HG02938 (cell line): ENCODE measurements around the gene STARD13.

Experiments used
- ATAC-seq: cut with Tn5 transposase; IDR thresholded peaks from one replicate; pipeline ENCODE4 v1.9.1; 2021; ENCODE audit warnings: mild to moderate bottlenecking, moderate library complexity; ENCODE audit not compliant: unreplicated experiment

The STARD13 gene

GRCh38 chr13:33278913-33279312, 6.6 kb downstream of the STARD13 start:
- no peak for ATAC-seq

DNA sequence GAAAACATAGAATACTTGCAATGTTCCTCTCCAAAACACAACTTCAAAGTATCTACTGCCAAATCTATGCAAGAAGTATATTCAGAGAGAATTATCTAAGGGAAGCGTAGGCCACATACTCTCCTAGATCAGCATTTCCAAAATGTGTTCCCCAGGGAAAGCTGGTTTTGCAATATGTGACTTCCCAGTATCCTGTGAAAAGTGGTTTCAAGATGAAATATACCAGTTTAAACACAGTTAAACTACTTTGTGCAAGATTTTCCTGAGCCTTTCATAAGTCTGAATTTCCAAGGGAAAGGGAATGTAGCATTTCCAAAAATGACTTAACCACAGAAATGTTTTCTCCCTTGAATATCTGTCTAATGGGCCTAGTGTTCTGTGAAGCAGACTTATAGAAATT, 7.6 kb downstream of the STARD13 start:
- ATAC-seq, result no peak

DNA sequence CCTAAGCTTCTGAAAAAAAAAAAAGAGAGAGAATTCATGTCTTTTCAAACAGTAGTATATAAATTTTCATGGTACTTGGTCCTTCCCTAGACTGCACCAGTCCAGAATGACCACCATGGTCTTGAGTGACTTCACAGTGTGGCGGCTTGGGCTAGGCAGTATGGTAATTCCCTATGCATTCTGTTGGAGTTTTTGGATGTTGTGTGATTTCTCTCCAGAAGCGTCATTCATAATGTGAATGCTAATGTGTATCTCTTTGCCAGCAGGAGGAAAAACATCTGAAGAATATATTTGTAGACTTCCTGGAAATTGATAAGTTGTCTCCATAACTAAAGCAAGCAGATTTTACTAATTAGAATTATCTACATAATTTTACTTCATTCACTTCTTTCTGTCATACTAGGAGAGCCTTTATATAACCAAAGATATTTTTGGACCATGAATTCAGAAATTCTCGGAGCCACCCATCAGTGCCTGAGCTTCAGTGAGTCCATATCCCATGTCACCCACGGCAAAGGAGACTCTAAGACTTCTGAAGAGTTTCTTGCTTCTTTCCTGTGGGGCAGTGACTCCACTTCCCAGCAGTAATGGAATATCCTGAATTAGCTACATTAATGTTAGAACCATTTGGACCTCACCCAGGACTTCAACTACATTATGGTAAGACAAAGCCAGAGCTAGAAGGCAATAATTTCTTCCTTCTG, 8.4 kb downstream of the STARD13 start:
- no peak for ATAC-seq

- no peak for ATAC-seq
Measured at GRCh38 chr13:33276570-33276969, 9.0 kb downstream of the STARD13 start.

GRCh38 chr13:33275916-33276315, 9.6 kb downstream of the STARD13 start:
- no peak for ATAC-seq

GRCh38 chr13:33274264-33274663, 11.3 kb downstream of the STARD13 start:
- no peak for ATAC-seq

DNA sequence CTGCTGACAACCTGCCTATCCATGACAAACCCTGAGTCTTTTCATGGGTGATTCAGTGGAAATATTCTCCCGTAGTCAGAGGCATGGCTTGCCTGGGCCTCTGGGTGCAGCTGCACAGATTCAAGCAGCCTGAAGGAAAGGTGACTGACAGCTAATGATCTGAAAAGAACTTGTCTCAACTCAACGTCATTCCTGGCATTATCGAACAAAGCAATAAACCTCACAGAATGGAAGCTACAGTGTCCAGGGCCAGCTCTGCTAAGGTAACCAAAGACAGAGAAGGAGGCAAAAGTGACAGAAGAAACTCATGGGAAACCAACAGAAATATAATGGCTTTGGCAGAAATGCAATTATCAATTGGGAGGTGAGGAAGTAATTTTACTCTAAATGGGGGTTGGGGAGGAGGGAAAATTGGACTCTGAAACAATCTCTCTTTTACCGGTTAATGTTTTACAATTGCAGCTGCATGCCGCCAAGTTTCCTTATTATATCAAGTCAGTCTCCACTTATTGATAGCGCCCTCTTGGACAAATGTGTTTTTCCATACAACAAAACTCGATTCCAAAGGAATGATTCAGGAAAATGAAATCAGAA, 12.9 kb downstream of the STARD13 start:
- ATAC-seq, result no peak

- ATAC-seq, result no peak
Measured at GRCh38 chr13:33271759-33272158, 13.8 kb downstream of the STARD13 start.

DNA sequence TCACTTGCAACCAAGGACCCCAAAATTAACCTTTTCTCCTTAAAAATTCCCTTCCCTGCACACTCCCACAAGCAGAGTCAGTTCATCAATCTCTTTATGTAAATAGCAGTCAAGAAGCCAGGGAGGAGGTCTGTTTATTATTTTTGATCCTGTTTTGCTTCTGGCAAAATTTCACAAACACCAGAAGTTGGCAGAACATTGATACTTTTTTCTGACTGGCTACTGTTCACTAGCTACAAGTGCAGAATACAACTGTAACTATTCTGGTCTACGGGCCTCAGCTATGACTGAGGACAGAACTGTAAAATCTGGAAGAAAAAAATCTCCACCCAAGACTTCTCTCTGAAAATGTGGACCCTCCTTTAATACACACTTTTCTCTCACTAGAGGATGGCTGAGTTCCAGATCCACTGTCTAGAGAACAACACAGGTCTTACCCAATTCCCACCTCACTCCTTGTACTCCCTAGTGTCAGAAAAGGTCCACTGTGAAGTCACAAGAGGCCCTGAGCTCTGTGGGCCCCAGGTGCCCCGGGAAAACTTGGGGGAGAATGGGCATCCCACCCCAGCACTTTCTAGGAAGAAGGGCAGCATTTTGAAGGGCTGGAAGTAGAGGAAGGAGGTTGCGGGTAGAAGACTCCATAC, 14.5 kb downstream of the STARD13 start:
- ATAC-seq, result no peak

DNA sequence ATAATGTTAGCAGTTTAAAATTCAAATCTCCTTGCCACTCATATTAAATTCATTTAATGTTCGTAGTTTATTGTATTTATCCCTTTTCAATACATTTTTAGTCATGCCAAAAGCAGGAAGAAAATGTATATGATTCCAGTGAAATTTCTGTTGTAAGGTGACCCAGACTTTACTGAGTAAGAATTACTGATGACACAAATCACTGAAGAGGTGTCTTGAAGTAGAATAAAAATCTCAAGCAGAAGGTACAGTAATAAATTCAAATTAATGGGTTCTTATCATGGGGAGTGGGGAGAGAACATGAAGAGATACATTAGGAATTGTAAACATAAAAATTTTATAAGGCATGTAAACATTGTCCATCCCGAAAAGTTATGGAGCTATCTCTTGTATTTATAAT, 19.9 kb downstream of the STARD13 start:
- ATAC-seq, result no peak

GRCh38 chr13:33265133-33265532, 20.4 kb downstream of the STARD13 start:
- ATAC-seq, result no peak

DNA sequence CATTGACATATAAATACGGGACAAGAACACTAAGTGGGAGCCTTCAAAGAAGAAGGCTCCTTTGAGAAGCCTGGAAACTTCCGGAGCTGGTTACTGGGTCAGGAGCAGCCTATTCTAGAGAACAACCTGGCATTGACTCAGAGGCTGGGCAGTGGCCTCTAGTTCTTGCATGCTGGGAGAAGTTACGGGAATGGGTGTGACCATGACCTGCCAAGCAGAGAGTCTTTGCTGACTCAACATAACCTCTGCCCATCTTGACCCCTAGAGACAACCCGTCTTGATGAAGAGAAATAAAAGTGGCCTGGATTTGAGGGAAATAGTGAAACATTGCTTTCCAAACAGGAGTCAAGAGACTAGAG, 21.0 kb downstream of the STARD13 start:
- ATAC-seq, result no peak

GRCh38 chr13:33263976-33264619, 21.5 kb downstream of the STARD13 start:
- no peak for ATAC-seq

- no peak for ATAC-seq
Measured at GRCh38 chr13:33263484-33263883, 22.1 kb downstream of the STARD13 start.

DNA sequence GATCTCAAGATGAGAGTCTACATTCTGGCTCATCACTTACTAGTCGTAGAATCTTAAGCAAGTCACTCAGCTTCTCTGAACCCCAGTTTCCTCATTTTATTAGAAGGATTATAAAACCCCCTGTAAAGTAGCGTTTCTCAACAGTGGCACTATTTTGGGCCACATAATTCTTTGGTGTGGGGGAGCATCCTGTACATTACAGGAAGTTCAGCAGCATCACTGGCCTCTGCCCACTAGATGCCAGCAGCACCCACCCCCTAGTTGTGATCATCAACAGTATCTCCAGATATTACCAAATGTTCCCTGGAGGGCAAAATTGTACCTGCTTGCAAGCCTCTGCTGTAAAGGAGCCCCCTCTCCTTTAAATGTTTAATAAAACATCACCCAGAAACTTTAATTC, 22.6 kb downstream of the STARD13 start:
- ATAC-seq, result no peak

- ATAC-seq, result no peak
Measured at GRCh38 chr13:33262594-33262993, 23.0 kb downstream of the STARD13 start.

- ATAC-seq, result no peak
Measured at GRCh38 chr13:33262062-33262487, 23.5 kb downstream of the STARD13 start.

DNA sequence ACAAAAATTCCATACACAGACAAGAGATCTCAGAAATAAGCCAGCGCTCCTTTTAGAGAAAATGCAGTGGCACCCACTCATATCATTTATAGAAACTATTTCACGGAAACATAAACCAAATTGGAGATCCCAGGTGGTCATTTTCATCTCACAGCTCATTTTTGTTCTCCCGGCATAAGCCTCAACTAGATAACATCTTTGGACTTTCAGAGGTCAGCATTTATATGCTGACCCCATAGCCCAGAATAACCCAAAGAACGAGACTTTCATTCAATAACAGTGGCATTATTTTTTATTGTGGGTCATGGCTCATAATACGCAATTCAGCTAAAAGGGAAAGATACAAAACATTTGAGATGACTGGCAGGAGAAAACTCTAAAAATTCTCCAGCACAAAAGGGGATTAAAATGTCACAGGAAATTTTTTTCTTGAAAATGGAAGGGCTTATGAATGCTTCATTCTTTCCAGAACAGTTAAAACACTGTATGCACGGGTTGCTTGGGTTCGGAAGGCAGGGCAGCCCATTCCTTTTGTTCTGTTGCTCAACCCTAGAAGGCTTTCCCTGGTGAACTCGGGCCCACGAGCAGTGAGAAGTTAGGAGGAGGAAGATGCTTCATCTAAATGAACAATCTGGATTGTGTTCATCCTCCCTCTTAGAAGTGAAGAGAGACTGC, 24.0 kb downstream of the STARD13 start:
- ATAC-seq, result no peak

DNA sequence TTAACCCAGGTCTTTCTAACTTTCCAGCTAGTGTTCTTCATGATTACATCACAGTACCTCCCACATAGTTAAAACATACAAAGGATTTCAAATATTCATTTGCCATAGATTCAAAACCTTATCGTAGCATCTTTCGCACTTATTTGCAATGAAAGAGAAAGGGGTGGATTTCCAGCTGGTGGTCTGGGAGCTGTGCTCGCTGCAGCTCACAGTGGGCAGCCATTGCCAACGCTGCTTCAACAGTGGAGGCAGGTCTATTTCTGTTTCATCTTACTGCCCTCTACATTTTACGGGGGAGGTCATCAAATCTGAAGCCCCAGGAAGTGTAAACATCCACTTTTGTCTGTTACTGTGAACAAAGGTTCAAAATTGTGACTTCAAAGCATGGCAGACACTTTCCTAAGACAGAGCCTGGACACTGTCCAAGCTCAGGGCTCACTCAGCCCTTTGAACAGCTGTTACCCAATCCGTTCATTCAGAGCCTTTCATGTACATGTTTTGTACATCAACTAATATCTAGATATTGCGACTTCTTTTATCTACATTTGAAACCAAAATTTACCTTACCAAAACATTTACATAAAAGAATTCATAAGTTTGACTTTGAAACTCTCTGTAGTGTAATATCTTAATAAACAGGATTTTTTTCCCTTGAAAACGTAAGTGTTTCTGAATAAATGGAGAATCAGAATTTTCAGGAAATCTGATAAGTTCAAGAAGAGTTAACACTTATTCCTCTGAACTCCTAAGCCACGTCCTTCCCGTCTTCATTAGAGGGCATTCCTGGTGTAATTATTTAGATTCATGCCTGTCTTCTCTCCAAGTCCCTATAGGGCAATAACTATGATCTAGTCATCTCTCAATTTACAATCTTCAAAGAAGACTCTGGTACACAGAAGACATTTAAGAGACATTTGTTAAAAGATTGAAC, 25.1 kb downstream of the STARD13 start:
- ATAC-seq, result no peak

DNA sequence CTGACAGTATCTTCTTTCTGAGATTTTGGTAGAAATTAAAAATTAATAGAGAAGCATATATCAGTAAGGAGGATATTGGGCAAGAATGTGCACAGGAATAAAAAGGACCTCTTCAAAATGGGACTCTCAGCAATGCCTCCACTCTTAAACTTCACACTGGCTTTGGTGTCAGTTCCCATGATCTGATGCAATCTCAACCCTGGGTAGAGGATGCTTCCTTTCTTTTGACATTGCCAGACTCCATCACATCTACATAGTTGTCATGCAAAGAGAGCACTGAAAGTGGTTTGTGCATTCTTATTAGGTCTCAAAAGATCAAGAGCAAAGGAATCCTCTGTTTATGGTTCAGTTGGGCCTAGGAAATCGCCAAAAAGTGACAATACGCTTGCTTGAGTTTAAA, 26.3 kb downstream of the STARD13 start:
- ATAC-seq, result no peak
